Thymus (tissue), 11 donors: ENCODE results near the gene EPHA2. TPM values are rescaled to one million over a fixed set of nuclear protein-coding genes. Genes with fewer than 3 reads are reported as not detected.

ENCODE experiments used
- DNase-seq, 9 donors: peaks; one replicate each; pipeline ENCODE4 v3.0.0-alpha.2; 2013; ENCODE audit warnings: low spot score in 9 of 9, low read depth in 6 of 9, missing footprints in 1 of 9
- H3K27ac ChIP-seq, 2 donors: one replicate each; pipeline ENCODE4 v1.5.1; 2013; ENCODE audit warnings: control low read depth in 1 of 2, low read depth in 1 of 2, low read length in 1 of 2, mild to moderate bottlenecking in 1 of 2, moderate library complexity in 1 of 2
- H3K27me3 ChIP-seq, 2 donors: one replicate each; pipeline ENCODE4 v1.5.1; 2013; ENCODE audit warnings: low read length in 1 of 2; ENCODE audit not compliant: control insufficient read depth in 2 of 2, insufficient read depth in 1 of 2
- H3K36me3 ChIP-seq, 2 donors: one replicate each; pipeline ENCODE4 v1.5.1; 2013; ENCODE audit warnings: low read length in 1 of 2, mild to moderate bottlenecking in 1 of 2, moderate library complexity in 1 of 2; ENCODE audit not compliant: control insufficient read depth in 2 of 2, insufficient read depth in 2 of 2
- H3K4me1 ChIP-seq, 2 donors: one replicate each; pipeline ENCODE4 v1.5.1; 2013; ENCODE audit warnings: low read length in 2 of 2; ENCODE audit not compliant: control insufficient read depth in 2 of 2, insufficient read depth in 2 of 2
- H3K4me3 ChIP-seq, 2 donors: one replicate each; pipeline ENCODE4 v1.5.1; 2013; ENCODE audit warnings: low read length in 2 of 2, control low read depth in 1 of 2, mild to moderate bottlenecking in 1 of 2
- H3K9me3 ChIP-seq, 2 donors: one replicate each; pipeline ENCODE4 v1.5.1; 2013; ENCODE audit warnings: low read length in 1 of 2, mild to moderate bottlenecking in 1 of 2; ENCODE audit not compliant: control insufficient read depth in 2 of 2, insufficient read depth in 1 of 2
- WGBS: extraction: QIAGEN DNeasy Blood & Tissue Kit; methylation state at CpG from one replicate; pipeline ENCODE4 v1.1.7; 2013; 5-methylcytosine and 5-hydroxymethylcytosine counted together
- polyA plus RNA-seq: library from polyadenylated mRNA; stranded (reverse); fragments of 200-250 nt; gene quantifications from one replicate; pipeline ENCODE4 v1.2.3, GENCODE V29; 2013
- total RNA-seq: library from RNA; stranded (reverse); fragments of 120-200 nt; gene quantifications from one replicate; pipeline ENCODE4 v1.2.4, GENCODE V29; 2013
- donor health status: healthy.

The EPHA2 gene
- total and polyA plus RNA-seq, 2 donors = 1.4 to 6.2 TPM

GRCh38 chr1:16082283-16083038 lies 73.4 kb downstream of the EPHA2 start:
- Histone ChIP-seq H3K27ac (no peak overlapping the region), H3K4me3 (no peak overlapping the region), H3K4me1 (peaks cover 3 to 15% of the 10 kb centered on the region in 2 donors), H3K36me3 (no peaks in the 10 kb centered on the region), H3K27me3 (peaks cover 0 to 2% of the 10 kb centered on the region in 2 donors), H3K9me3 (no peaks in the 10 kb centered on the region)
- WGBS = 88% methylated on average over 9 of the region's 9 CpGs
- DNase-seq = peak in 8 of 9 donors; percentile 29 to 75 (median 50)

GRCh38 chr1:16081636-16082035 lies 74.2 kb downstream of the EPHA2 start:
- Histone ChIP-seq H3K27ac (no peak overlapping the region), H3K9me3 (no peaks in the 10 kb centered on the region), H3K36me3 (no peaks in the 10 kb centered on the region), H3K27me3 (peaks cover 0 to 8% of the 10 kb centered on the region in 2 donors), H3K4me3 (no peak overlapping the region), H3K4me1 (peaks cover 3 to 15% of the 10 kb centered on the region in 2 donors)
- 93% methylated on average over 9 of the region's 9 CpGs for WGBS
- DNase-seq = no peak

DNA sequence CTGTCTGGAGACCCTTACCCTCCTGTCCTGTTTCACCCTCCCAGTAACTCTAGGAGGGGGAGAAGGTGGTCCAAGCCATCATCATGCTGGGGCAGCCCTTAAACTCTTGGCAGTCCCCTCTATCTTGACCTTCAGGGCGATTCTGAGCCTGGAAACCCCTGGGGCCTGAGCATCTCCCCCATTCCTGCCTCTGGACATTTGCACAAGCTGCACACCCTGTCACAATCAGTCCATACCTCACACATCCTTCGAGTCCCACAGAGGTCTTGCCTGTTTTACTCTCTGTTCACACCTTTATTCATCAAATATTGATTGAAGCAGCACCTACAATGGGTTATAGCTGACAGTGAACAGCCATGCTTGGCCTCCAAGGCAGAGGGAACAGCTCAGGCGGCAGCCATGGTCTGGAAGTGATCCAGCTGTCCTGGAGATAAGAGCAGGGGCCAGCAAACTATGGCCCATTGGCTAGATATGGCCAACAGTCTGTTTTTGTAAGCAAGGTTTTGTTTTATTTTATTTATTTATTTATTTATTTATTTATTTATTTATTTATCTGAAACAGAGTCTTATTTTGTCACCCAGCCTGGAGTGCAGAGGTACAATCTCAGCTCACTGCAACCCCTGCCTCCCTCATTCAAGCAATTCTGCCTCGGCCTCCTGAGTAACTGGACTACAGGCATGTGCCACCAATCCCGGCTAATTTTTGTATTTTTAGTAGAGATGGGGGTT lies 75.3 kb downstream of the EPHA2 start:
- Histone ChIP-seq H3K4me1 (peaks cover 3 to 15% of the 10 kb centered on the region in 2 donors), H3K4me3 (no peak overlapping the region), H3K27ac (no peak overlapping the region), H3K27me3 (peaks cover 1 to 18% of the 10 kb centered on the region in 2 donors), H3K36me3 (no peaks in the 10 kb centered on the region), H3K9me3 (no peaks in the 10 kb centered on the region)
- no peak for DNase-seq
- 97% methylated on average over 5 of the region's 5 CpGs for WGBS

- H3K4me1 ChIP-seq = peaks cover 3 to 15% of the 10 kb centered on the region in 2 donors
- no peaks in the 10 kb centered on the region for H3K9me3 ChIP-seq
- no peaks in the 10 kb centered on the region for H3K36me3 ChIP-seq
- H3K27ac ChIP-seq = peak overlapping the region; percentile 27 to 39
- H3K4me3 ChIP-seq = peak overlapping the region in 1 of 2 donors; percentile 23
- H3K27me3 ChIP-seq = peaks cover 5 to 33% of the 10 kb centered on the region in 2 donors
- 50% methylated on average over 10 of the region's 10 CpGs for WGBS
- DNase-seq = peak; percentile 67 to 90 (median 78)
These were observed 76.8 kb downstream of the EPHA2 start for GRCh38 chr1:16078925-16079656.

DNA sequence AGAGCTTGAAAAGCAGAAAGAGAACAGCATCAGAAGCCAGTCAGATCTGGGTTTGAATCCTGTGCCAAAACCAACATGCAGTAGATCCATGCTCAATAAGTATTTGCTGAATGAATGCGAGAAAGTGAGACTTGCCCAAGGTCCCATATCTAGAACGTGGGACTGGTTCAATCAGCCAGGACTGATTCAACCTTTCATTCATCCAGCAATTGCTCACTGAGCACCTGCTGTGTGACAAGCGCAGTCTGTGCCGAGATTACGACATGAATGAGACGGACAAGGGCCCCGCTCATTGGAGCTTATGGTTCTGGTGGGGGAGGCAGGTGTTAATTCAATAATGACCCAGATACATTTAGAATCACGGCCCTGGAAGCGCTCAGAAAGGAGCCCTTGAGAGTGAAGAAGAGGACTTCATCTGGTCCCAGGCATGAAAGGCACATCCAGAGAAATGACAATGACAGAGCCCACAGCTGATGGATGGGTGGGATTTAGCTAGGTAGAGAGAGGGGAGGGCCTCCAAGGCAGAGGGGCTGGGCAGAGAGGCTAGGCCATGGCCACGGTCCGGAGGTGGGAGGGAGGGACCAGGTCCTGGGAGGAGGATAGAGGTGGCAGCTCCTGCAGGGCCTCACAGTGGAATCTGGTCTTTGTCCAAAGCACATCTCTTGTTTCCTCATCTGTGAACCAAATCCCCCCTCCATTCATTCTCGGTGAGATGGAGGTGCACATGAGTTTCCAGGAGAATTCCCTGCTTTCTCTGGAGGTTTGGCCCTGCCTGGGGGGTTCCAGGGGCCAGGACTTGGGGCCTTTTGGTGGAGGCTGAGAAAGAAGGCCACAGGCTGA lies 78.2 kb downstream of the EPHA2 start:
- H3K4me1 ChIP-seq = peaks cover 8 to 24% of the 10 kb centered on the region in 2 donors
- DNase-seq = no peak
- H3K9me3 ChIP-seq = peaks cover 0 to 5% of the 10 kb centered on the region in 2 donors
- 93% methylated on average over 12 of the region's 12 CpGs for WGBS
- H3K36me3 ChIP-seq = no peaks in the 10 kb centered on the region
- peaks cover 14 to 45% of the 10 kb centered on the region in 2 donors for H3K27me3 ChIP-seq
- no peak overlapping the region for H3K27ac ChIP-seq
- H3K4me3 ChIP-seq = no peak overlapping the region

- Histone ChIP-seq H3K4me1 (peaks cover 8 to 21% of the 10 kb centered on the region in 2 donors), H3K27me3 (peaks cover 21 to 53% of the 10 kb centered on the region in 2 donors), H3K4me3 (no peak overlapping the region), H3K9me3 (peaks cover 0 to 10% of the 10 kb centered on the region in 2 donors), H3K27ac (no peak overlapping the region), H3K36me3 (no peaks in the 10 kb centered on the region)
- WGBS = 95% methylated on average over 11 of the region's 11 CpGs
- DNase-seq = no peak
These were observed 79.0 kb downstream of the EPHA2 start for GRCh38 chr1:16076865-16077238.

DNA sequence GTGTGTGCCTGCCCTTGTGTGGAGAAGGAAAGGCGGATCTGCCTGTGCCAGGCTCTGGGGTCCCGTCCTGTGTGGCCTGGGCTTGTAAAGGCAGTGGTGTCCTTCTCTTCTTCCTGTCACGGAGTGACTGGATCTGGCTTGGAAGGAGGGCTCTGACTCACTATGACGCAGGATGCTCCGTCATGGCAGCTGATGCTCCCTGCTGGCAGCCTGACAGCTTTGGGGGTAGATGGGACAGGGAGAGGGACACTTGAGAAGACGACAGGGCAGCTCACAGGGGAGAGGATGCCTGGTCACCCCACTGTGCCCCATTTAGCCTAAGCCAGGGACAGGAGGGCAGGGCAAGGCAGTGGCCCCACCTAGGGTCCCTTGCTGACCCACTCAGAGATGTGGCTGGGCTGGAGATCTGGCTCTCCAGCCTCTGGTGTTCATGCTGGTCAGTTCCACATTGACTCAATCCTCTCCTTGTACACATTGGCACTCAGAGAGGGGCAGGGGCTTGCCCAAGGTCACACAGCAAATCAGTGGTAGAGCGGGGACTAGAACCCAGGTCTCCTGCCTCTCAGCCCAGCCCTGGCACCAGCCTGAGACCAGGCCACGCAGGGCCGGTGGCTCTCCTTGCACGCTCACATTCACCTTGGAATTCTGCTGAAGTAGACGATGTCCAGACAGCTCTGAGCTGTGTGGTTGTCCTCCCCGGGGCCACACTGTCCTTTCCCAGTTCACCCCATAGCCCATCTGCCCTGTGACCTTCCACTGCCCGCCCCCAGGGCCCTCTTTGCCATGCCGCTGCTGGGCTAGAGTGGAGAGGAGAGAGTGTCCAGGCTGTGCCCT lies 79.6 kb downstream of the EPHA2 start:
- WGBS = 91% methylated on average over 14 of the region's 14 CpGs
- Histone ChIP-seq H3K9me3 (peaks cover 0 to 10% of the 10 kb centered on the region in 2 donors), H3K27ac (no peak overlapping the region), H3K4me3 (no peak overlapping the region), H3K4me1 (peaks cover 8 to 21% of the 10 kb centered on the region in 2 donors), H3K27me3 (peaks cover 23 to 59% of the 10 kb centered on the region in 2 donors), H3K36me3 (no peaks in the 10 kb centered on the region)
- no peak for DNase-seq
